ENCODE results near the gene SH3GL3.

SH3GL3 gene

GRCh38 chr15:83602021-83602420, 154.9 kb downstream of the SH3GL3 start:
- no peak for DNase-seq
- Mint-ChIP-seq H3K27ac (no peak overlapping the region), H3K4me1 (no peaks in the 10 kb centered on the region), H3K9me3 (peaks cover 30% of the 10 kb centered on the region), H3K36me3 (ENCODE audit: low read depth) (peaks cover 27% of the 10 kb centered on the region), H3K4me3 (no peak overlapping the region), H3K27me3 (ENCODE audit: low read depth, poor library complexity) (peaks cover 8% of the 10 kb centered on the region)
- TF ChIP-seq CTCF (IDR thresholded peaks at IDR 0.05), result no peak

- Mint-ChIP-seq H3K27me3 (ENCODE audit: low read depth, poor library complexity) (peaks cover 14% of the 10 kb centered on the region), H3K4me3 (no peak overlapping the region), H3K36me3 (ENCODE audit: low read depth) (peaks cover 23% of the 10 kb centered on the region), H3K27ac (no peak overlapping the region), H3K4me1 (no peaks in the 10 kb centered on the region), H3K9me3 (peaks cover 25% of the 10 kb centered on the region)
- no peak for DNase-seq
- TF ChIP-seq CTCF (IDR thresholded peaks at IDR 0.05), result no peak
Observed at GRCh38 chr15:83604549-83604948, 157.4 kb downstream of the SH3GL3 start.

- DNase-seq, result no peak
Observed at GRCh38 chr15:83605111-83605945, 158.2 kb downstream of the SH3GL3 start.

GRCh38 chr15:83610132-83610531, 163.0 kb downstream of the SH3GL3 start:
- Mint-ChIP-seq H3K27ac (no peak overlapping the region), H3K4me3 (no peak overlapping the region), H3K36me3 (ENCODE audit: low read depth) (no peaks in the 10 kb centered on the region), H3K27me3 (ENCODE audit: low read depth, poor library complexity) (peaks cover 6% of the 10 kb centered on the region), H3K4me1 (peaks cover 6% of the 10 kb centered on the region), H3K9me3 (no peaks in the 10 kb centered on the region)
- TF ChIP-seq CTCF (IDR thresholded peaks at IDR 0.05), result no peak
- DNase-seq, result no peak

More at GRCh38 chr15:83605111-83605945, 158.2 kb downstream of the SH3GL3 start:
- Mint-ChIP-seq H3K4me1 (no peaks in the 10 kb centered on the region), H3K36me3 (ENCODE audit: low read depth) (peaks cover 16% of the 10 kb centered on the region), H3K27ac (no peak overlapping the region), H3K27me3 (ENCODE audit: low read depth, poor library complexity) (peaks cover 14% of the 10 kb centered on the region), H3K4me3 (no peak overlapping the region), H3K9me3 (peaks cover 17% of the 10 kb centered on the region)
- no peak for TF ChIP-seq CTCF (IDR thresholded peaks at IDR 0.05)

GRCh38 chr15:83610901-83611685, 164.0 kb downstream of the SH3GL3 start:
- Mint-ChIP-seq H3K4me1 (peaks cover 6% of the 10 kb centered on the region), H3K36me3 (ENCODE audit: low read depth) (no peaks in the 10 kb centered on the region), H3K4me3 (no peak overlapping the region), H3K9me3 (no peaks in the 10 kb centered on the region), H3K27ac (no peak overlapping the region), H3K27me3 (ENCODE audit: low read depth, poor library complexity) (peaks cover 6% of the 10 kb centered on the region)
- no peak for DNase-seq
- no peak for TF ChIP-seq CTCF (IDR thresholded peaks at IDR 0.05)
